CD4-positive, alpha-beta T cell treated with Interleukin-1 beta for 1 hour (primary cell): ENCODE results near the gene DNM3.
"Not testable (repeated sequence)": the region's sequence is repeated elsewhere in the genome, so short reads cannot be mapped to it uniquely, and the experiment has no call there.

Experiments
- DNase-seq, 2 donors: peaks; one replicate each; pipeline ENCODE4 v3.0.0-alpha.2; 2020 to 2022

Gene DNM3

DNA sequence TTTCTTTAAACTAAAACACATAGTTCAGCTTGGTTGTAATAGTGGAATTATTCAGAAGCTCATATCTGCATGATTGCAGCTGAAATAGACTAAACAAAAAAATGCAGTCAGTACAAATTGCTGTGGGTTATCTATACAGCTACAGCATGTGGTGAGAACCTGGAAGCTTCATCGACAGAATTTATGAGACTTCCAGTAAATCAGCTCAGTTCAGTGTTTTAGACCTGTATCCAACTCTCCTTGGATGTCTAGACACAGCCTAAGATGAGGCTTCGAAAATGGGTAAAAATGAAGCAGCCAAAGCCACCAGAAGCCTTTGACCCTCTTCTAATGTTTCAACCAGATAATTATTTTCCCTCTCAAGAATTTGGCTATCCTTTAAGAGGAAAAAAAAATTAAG is 452.1 kb downstream of the DNM3 start:
- no peak for DNase-seq

DNA sequence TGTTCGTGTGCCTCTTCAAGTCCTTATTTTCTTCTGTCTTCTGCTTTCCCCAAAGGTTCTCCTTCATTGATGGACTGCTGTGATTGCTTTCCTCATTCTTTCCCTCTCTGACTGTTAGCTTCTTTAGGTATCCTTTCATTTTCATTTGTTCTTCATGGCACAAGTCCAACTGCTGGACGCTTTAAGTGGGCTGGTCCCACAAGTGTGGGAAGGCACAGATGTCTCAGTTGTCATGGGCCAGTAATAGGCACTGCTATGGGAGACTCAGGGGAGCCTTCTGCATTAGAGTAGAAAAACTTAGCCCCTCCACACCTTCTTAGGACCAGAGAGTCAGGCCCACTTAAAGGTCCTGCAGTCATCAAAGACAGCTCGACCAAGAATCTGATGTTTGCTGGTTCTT is 456.8 kb downstream of the DNM3 start:
- DNase-seq = no peak

- no peak for DNase-seq
Measured at GRCh38 chr1:172298911-172299310, 457.6 kb downstream of the DNM3 start.

- no peak for DNase-seq
Measured at GRCh38 chr1:172299515-172299914, 458.2 kb downstream of the DNM3 start.

- not testable (repeated sequence) for DNase-seq
Measured at GRCh38 chr1:172307508-172307907, 466.2 kb downstream of the DNM3 start.

DNA sequence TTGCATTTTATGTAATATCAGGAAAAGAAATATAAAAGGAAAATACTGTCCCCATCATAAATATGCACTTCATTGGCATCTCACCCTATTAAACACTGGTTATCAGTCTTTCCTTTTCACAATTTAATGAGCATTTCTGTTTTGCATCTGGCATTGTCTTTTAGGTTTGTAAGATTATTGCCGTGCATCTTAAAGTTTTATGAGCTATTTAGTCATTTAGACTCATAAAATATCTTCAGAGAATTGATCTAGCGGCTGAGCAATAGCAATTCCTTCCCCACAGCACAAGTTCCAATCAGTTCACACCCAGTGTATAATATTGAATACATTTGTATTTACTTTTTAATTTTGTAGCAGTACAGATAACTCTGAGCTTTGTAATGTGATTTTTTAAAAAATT is 466.8 kb downstream of the DNM3 start:
- no peak for DNase-seq

DNA sequence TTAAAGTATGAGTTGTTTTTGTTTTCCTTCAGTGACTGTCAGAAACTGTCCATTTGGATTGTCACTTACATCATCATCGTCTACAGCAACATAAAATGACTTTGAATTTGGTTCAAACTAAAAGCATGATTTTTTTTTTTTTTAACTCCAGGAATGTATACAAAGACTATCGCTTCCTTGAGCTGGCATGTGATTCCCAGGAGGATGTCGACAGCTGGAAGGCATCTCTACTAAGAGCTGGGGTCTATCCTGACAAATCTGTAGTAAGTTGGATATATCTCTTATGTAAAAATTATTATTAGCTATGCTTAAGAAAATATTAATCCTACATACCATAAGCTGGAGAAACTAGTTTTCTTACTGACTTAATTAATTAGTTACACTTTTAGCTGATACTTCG is 467.3 kb downstream of the DNM3 start:
- no peak for DNase-seq

DNA sequence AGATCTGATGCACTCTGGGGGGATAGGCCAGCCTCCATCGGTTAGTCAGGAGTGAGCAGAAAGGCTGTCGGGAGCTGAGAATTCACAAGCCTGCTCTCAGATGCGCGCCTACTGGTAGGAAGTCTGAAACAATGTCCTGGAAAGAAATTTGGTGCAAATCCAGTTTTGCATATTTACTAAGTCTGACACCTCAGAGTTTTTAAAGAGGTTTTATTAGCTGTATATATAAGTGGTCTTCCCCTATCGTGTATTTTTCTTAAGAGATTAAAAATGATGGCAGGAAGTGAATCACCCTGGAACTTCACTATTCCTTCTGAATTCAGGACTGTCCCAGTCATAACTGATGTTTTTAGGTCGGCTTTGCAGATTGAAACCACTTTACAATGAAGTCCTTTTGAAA is 479.4 kb downstream of the DNM3 start:
- DNase-seq = no peak

DNA sequence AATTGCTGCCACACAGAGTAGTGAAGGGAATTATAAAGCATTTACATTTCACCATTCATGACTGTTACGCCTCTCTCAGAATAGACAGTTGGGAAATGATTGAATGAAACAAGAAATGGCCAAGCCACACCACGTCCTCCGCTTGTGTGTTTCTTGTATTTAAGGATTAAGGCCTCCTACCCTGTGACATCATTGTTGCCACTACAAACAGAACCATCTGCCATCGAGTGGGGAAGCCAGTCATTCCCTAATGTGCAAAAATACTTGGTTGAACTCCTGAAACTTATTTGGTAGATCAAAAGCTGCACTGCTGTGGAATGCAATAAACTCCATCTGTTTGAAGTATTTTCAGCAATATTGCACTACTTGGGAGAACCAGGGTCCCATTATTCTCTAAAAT is 480.2 kb downstream of the DNM3 start:
- no peak for DNase-seq

GRCh38 chr1:172322219-172323061 is 481.1 kb downstream of the DNM3 start:
- DNase-seq = no peak

- DNase-seq = no peak
Measured at GRCh38 chr1:172323686-172324085, 482.4 kb downstream of the DNM3 start.

DNA sequence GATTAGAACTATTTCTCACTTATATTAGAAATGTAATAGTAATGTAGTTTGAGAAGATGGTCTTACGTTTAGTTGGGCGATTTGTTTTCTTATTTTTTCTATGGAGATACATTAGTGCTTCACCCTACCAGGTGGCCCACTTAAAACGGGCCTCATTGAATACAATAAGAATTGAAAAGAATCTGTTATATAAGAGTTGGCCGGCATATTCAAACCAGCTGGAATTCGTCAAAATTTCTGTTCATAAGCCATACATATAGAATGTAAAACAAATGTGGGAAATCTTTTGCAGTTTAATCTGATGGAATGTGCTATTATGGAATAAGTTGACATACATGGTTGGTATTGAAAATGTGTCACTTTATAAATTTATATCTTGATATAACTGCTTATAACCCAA is 482.8 kb downstream of the DNM3 start:
- DNase-seq = no peak

- DNase-seq = no peak
Measured at GRCh38 chr1:172324761-172325160, 483.5 kb downstream of the DNM3 start.

DNA sequence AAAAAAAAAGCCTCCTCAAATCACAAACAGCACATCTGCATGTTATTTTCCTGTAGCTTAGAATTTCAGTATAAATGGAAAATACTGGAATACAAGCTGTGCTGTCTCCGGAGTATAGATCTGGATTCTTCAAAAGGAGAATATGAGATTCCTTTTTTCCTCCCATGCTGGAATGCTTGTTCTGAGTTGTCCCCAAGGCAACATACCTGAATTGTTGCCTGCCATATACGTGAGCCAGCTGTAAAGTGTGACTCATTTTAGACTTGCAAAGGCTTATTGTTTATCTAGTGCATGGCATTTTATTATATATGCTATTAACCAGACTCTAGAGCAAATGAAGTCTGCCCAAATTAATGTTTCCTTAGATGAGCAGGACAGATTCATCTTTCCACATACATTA is 484.2 kb downstream of the DNM3 start:
- no peak for DNase-seq

DNA sequence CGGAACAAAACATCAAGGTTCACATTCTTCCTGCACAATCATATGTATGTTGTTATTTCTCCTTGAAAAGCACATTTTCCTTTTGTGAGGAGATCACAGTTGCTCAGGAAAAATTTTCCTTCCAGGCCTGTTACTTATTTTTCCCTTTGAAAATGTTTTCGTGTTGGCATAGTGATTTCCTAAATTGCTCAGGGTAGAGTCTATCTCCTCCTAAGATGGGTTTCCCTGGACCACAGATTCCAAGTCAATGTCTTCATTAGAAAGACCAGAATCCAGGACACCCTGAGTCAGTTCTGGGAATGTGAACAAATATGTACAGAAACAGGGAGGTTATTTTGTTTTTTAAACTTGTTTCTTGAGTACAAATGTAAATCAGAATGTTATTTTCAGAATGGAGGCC is 484.8 kb downstream of the DNM3 start:
- DNase-seq = no peak

DNA sequence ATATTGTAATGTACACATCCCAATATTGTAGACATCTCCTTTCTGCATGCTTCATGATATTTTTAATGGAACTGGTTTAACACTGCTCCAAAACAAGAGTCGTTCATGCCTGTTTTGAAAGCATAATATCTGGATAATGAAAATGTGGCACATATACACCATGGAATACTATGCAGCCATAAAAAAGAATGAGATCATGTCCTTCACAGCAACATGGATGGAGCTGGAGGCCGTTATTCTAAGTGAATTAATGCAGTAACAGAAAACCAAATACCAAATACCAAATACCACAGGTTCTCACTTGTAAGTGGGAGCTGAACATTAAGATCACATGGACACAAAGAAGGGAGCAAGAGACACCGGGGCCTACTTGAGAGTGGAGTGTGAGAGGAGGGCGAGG is 487.0 kb downstream of the DNM3 start:
- no peak for DNase-seq

GRCh38 chr1:172332230-172332629 is 490.9 kb downstream of the DNM3 start:
- no peak for DNase-seq

GRCh38 chr1:172335377-172335776 is 494.1 kb downstream of the DNM3 start:
- DNase-seq = no peak

GRCh38 chr1:172338295-172338735 is 497.0 kb downstream of the DNM3 start:
- no peak for DNase-seq

DNA sequence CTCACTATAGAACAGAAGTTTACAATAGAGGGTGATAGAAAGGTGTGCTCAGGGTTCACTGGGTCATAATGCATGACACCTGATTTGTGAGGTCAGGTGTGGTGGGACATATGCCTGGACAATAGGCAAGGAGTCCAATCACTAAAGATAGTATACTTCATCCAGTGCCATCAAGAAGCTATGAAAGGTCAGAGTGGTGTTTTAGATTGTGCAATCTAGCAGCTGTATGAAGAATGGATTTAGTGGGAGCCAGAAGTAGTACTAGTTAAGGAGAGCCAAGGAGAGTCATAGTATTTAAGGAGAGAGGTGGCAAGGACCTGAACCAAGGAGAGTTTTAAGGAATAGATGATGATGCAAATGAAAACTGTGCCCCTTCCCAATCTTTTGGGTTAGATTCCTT is 498.5 kb downstream of the DNM3 start:
- no peak for DNase-seq

DNA sequence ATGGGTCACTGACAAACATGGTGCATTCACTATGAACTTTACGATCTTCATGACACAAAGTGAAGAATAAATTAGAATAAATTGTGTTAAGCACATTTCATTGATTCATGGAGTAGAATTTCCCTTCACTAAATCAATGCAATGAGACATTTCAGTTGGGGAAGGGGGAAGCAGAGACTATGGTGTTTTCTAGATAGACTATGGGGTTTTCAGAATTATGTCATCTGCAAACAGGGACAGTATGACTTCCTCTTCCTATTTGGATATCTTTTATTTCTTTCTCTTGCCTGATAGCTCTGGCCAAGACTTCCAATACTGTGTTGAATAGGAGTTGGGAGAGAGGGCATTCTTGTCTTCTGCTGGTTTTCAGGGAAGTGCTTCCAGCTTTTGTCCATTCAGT is 499.2 kb downstream of the DNM3 start:
- no peak for DNase-seq

DNA sequence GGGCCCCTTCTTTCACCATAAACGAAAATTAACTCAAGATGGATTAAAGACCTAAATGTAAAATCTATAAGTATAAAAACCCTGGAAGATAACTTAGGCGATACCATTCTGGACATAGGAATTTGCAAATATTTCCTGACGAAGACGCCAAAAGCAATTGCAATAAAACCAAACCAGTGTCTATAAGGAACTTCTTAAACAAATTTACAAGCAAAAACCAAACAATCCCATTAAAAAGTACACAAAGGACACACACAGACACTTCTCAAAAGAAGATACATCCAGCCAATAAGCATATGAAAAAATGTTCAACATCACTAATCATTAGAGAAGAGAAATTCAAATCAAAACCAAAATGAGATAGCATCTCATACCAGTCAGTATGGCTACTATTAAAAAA is 500.4 kb downstream of the DNM3 start:
- DNase-seq = no peak

GRCh38 chr1:172342584-172343239 is 501.4 kb downstream of the DNM3 start:
- no peak for DNase-seq
